Adrenal gland (tissue), 5 donors: ENCODE data around the gene DDX31.

ENCODE experiments used
- CTCF ChIP-seq, 6 experiments: fragments of 450-650 bp in 4 of 6; fragments of 200-600 bp in 2 of 6; sonication (generic) in 1 of 6; IDR thresholded peaks; 1 replicate in 5 of 6; 2 replicates in 1 of 6; pipeline versions ENCODE4 v1.5.1 to v1.8.0; 2016 to 2021; ENCODE audit warnings: antibody characterized with exemption in 6 of 6, mild to moderate bottlenecking in 2 of 6, moderate library complexity in 1 of 6
- POLR2A ChIP-seq, 2 donors: fragments of 450-650 bp; IDR thresholded peaks; one replicate each; pipeline ENCODE4 v1.6.1; 2017; ENCODE audit warnings: antibody characterized with exemption in 2 of 2, mild to moderate bottlenecking in 2 of 2, moderate library complexity in 1 of 2
- donor health status: DM: no; HTN: no; CAD: no.

- TF ChIP-seq POLR2A (IDR thresholded peaks at IDR 0.05): no peak
- TF ChIP-seq CTCF (IDR thresholded peaks at IDR 0.05): no peak
Observed at GRCh38 chr9:132590037-132590317, 79.8 kb downstream of the DDX31 start.
